ENCODE results near the gene CTTNBP2.

GRCh38 chr7:117762055-117762454, 111.2 kb downstream of the CTTNBP2 start:
- TF ChIP-seq, protein P1, sequence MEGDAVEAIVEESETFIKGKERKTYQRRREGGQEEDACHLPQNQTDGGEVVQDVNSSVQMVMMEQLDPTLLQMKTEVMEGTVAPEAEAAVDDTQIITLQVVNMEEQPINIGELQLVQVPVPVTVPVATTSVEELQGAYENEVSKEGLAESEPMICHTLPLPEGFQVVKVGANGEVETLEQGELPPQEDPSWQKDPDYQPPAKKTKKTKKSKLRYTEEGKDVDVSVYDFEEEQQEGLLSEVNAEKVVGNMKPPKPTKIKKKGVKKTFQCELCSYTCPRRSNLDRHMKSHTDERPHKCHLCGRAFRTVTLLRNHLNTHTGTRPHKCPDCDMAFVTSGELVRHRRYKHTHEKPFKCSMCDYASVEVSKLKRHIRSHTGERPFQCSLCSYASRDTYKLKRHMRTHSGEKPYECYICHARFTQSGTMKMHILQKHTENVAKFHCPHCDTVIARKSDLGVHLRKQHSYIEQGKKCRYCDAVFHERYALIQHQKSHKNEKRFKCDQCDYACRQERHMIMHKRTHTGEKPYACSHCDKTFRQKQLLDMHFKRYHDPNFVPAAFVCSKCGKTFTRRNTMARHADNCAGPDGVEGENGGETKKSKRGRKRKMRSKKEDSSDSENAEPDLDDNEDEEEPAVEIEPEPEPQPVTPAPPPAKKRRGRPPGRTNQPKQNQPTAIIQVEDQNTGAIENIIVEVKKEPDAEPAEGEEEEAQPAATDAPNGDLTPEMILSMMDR (IDR thresholded peaks at IDR 0.05), result no peak
- TF ChIP-seq EZH2 (IDR thresholded peaks at IDR 0.05; ENCODE audit: borderline replicate concordance, insufficient read depth, low read depth, low read length, poor library complexity, severe bottlenecking), result no peak
